ENCODE results near the gene CLCA2.

CLCA2 gene, protein sequence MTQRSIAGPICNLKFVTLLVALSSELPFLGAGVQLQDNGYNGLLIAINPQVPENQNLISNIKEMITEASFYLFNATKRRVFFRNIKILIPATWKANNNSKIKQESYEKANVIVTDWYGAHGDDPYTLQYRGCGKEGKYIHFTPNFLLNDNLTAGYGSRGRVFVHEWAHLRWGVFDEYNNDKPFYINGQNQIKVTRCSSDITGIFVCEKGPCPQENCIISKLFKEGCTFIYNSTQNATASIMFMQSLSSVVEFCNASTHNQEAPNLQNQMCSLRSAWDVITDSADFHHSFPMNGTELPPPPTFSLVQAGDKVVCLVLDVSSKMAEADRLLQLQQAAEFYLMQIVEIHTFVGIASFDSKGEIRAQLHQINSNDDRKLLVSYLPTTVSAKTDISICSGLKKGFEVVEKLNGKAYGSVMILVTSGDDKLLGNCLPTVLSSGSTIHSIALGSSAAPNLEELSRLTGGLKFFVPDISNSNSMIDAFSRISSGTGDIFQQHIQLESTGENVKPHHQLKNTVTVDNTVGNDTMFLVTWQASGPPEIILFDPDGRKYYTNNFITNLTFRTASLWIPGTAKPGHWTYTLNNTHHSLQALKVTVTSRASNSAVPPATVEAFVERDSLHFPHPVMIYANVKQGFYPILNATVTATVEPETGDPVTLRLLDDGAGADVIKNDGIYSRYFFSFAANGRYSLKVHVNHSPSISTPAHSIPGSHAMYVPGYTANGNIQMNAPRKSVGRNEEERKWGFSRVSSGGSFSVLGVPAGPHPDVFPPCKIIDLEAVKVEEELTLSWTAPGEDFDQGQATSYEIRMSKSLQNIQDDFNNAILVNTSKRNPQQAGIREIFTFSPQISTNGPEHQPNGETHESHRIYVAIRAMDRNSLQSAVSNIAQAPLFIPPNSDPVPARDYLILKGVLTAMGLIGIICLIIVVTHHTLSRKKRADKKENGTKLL

DNA sequence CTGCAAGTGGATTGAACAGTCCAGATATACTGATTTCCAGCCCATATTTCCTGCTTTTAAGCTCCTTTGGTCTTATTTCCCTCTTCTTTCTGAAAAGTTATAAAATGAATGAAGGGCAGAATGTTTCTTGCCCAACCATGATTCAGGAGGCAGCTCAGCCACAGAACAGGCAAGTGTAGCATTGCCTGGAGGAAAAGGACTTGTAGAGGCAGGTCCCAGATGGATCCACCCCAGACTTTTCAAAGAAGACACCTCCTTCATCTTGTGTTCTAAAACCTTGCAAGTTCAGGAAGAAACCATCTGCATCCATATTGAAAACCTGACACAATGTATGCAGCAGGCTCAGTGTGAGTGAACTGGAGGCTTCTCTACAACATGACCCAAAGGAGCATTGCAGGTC lies at the start of gene CLCA2:
Gene CLCA2 (plus strand): TSS at position 299 of the 400 bp plus-strand sequence. CDS start 77 bp downstream, at position 376.
- DNase-seq: no peak

DNA sequence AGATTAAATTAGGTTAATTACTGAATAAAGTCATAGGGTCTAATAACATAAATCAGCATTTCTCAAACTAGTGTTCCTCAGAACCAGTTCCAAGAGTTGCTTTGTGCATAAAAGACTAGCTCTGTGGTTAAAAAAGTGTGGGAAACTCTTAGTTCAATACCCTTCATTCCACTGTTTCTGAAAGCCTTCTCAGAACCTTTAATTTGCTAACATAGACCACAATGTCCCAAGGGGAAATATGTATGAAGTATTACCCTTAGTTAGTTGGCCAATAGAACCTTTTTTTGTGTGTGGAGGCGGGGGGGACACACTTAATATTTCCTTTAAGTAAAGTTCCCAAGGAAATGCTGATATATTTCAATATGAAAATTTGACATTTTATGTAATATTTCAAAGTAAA lies 48.3 kb upstream of the CLCA2 start:
- no peak for DNase-seq

DNA sequence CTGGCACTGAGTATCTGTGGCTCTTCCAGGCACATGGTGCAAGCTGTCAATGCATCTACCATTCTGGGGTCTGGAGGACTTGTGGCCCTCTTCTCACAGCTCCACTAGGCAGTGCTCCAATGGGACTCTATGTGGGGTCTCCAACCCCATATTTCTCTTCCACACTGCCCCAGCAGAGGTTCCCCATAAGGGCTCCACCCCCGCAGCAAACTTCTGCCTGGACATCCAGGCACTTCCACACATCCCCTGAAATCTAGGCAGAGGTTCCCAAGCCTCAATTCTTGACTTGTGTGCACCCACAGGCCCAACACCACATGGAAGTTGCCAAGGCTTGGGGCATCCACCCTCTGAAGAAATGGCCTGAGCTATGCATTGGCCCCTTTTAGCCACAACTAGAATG lies 46.6 kb upstream of the CLCA2 start:
- DNase-seq: no peak

DNA sequence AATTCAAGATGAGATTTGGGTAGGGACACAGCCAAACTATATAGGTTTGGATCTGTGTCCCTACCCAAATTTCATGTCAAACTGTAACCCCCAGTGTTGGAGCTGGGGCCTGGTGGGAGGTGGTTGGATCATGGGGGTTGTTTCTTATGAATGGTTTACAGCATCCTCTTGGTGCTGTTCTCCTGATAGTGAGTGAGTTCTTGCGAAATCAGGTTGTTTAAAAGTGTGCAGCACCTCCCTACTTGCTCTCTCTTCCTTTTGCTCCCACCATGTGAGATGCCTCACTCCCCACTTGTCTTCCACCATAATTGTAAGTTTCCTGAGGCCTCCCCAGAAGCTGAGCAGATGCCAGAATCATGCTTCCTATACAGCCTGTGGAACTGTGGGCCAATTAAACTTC lies 45.2 kb upstream of the CLCA2 start:
- no peak for DNase-seq

DNA sequence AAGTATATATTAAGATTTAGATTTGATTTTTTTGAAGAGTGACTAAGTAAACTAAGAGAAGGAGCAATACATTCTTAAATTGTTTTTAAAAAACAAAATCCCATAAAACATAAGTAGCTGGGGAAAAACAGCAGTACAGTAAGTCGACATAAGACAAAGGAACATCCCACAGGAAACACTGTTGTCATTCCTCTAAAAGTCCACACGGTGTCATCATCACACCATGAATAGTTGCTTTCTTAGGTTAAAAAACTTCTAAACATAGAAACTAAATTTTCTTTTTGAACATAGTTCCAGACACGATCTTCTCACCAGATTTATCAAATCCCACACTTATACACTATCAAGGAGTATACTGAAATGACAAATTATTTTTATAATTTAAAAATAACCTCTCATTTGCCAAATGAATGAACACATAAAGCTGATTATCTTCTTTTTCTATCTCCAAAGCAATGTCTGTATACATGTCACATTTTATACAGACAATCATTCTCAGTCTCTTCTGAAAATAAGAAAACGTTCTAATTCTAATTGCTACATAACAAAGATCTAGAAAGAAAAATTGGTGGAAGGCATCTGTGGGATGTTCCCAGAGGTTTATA lies 43.6 kb upstream of the CLCA2 start:
- DNase-seq: no peak

DNA sequence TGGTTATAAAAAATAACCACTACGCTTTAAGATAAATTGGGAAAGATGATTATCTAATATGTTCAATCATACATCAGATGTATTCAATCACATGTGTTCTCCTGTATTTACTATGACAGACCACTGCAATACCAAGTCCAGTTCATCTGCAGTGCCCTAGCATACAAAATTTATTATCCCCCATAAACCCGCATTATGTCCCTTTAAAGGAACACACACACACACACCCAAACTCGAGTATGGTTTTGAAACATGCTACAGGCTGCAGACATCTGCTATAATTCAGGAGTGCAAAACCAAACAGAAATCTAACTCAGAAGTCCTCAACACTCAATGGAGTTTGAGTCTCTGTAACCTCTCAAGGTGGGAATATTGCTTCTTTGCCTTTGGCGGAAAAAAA lies 42.7 kb upstream of the CLCA2 start:
- no peak for DNase-seq

DNA sequence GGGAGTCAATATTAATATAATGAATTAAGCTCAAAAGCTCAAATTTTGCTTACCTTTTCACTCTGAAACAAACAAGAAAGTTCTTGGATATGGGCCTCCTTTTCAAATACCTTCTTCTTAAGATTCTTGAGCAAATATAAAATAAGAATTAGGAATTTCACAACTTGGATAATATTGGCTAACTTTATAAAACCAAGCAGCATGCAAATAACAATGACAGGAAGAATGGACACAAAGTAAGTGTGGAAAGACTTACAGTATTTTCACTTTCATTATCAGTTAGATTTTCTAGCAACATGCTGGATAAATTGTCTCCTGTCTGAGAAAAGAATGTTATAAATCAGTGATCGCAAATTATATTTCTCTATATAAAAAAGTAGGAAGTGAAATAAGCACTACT lies 41.1 kb upstream of the CLCA2 start:
- no peak for DNase-seq

DNA sequence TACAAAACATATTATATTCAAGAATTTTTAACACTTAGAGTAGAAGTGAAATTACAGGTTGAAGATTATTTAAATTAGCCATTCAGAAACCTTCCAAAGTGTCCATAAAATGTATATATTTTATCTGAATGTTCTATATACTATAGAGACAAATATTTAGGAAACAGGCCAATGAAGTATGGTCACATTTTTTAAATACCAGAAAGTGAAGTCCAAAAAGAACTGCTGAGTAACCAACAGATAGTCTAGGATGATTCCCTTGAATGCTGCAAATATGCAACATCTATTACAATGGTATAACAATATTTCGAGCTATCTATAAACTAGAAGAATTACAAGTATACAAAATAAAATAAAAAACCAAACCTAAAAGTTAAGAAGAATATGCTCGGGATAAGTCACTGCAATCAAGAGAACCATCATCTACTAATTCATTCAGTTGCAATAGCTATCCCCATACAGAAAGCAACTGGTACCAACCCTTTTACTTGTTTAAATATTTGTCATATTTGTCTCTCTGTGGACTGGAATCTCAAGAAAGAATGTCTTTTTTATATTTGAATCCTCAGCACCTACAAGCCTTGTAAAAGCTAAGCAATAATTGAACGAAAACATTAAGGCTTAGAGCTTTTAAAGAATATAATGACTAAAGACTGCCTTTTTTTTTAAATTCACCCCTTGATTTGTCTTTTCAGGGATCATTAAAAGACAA lies 35.9 kb upstream of the CLCA2 start:
- no peak for DNase-seq

DNA sequence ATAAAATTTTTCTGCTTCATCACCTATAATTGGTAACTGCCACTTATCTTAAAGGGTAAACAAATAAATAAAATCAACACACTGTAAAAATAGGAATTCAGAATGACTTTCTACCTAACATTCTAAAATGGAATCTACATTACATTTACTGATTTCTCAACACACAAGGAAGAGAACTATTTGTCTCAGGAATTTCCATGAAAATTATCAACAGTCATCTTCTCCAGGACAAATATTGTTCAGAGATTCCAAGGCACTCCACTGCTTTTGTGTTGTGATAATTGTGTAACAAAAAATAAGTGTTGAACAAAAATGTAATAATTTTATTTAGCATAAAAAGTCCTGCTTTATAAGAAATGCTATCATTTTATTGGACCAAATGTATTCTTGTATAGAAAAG lies 35.2 kb upstream of the CLCA2 start:
- no peak for DNase-seq

DNA sequence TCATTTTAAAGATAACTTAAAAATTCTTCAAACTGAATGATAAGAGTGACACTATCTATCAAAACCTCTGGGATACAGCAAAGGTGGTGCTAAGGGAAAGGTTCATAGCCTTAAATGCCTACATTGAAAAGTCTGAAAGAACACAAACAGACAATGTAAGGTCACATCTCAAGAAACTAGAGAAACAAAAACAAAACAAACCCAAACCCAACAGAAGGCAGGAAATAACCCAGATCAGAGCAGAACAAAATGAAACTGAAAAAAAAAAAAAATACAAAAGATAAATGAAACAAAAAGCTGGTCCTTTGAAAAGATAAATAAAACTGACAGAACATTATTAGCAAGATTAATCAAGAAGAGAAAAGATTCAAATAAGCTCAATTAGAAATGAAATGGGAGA lies 34.7 kb upstream of the CLCA2 start:
- DNase-seq: no peak

DNA sequence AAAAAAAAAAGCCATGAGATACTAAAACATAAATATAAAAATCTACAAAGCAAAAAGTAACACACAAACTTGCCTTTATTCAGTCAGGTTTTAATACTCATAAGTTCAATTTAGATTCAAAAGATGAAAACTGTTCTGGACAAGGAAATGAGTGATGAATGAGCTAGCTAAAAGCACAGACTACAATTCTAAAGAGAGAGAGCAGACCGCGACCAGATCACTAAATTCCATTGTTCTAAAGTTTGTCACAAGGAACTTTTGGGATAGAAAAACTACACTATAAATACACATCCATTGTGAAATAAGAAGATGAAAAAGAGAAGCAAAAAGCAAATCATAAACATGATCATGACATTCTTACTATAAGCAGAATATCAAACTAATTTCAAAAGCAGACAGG lies 29.6 kb upstream of the CLCA2 start:
- DNase-seq: no peak

DNA sequence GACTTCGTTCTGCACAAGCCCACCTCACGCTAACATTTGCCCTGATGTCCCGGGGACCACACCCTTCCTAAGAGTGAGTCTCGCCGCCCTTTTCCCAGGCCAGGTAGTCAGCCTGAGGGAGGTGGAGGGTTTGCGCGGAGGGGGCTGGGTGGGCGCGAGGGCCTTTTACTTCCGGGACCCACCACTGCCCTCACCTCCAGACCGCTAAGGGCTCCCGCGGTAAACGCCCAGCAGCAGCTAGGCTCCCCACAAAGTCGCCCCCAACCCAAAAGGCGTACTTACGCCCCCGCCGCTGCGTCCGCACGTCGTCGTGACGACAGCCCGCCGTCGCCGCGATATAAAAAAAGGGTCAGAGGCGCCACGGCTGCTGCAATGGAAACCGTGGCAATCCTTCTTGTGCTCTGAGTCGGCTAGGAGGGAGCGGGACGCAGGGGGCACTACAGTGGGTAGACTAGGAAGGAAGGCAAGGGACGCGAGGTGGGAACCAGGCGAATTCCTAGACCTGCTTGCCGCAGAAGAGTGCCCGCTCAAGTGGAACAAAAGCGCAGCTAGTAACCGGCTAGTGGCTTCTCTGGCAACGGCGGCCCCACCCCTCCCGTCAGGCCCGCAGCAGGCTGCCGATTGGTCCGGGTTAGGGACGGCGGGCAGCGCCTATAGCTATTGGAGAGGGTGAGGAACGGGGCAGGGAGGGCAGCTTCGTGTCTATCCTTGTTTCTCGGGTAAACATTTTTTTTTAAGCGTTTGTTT lies 28.0 kb upstream of the CLCA2 start, which contains the start of gene ODF2L:
Gene ODF2L (minus strand): TSS at position 573 of the 747 bp plus-strand sequence. CDS start 9,296 bp downstream, outside the sequence.
- DNase-seq: peak; percentile 81

DNA sequence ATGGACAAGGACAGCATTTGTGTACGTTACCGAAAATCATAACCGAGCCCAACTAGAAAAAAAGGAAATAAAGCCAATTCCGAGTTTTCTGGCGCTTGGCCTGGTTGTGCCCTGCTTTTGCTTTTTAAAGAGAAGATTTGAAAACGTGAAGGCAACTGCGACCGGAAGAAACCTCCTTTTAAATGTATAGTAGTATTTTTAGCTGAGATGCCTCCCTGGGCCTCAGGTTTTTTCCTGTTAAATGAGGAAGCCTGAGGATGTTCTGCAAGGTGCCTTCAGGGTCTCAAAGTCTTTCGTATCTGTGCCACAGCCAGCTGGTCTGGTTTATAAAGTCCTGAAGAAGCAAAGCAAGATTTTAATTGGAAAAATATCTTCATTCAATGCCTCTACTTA lies 27.5 kb upstream of the CLCA2 start:
- DNase-seq: no peak

DNA sequence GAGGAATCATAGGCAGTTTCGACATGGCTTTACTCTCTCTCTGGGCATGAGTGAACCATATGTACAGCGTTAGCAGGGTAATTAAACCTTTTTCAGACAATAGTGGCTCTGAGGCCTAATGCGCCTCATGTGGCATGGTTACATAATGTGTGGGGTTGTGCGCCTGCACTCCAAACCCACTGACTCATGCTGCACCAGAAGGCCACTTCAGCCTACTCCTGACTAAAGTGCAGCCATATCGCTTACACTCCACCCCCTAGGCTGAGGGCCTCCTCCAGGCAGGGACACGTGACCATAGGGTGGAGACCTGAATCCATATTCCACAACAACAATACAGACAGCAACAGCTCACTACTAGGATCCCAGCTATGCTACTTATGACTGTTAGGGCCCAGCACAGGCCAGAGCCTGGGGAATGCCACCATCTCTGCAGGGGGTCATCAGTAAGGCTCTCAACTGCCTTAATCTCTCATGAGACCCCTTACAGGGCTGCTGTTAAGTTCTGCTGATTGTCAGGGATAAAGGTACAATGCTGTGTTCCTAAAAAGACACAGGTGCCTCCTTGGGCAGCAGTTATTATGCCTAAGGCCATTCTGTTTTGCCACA lies 14.5 kb upstream of the CLCA2 start:
- no peak for DNase-seq

DNA sequence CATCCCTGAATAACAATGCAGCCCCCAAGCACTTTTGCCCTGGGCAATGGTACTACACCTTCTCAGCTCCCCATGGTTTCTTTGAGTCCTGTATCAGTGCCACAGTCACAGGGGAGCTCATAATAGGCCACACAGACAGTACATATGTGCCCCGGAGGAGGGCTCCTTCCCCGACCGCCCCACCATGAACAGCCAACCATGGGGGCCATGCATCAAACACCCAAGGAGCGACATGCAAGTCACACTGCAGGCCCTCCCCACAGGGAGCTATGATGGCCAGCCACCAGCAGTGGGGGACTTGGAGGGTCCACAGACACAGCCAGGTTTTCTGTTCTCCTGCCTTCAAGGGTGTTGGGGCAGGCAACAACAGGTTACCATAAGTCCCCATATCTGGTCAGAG lies 13.1 kb upstream of the CLCA2 start:
- no peak for DNase-seq

DNA sequence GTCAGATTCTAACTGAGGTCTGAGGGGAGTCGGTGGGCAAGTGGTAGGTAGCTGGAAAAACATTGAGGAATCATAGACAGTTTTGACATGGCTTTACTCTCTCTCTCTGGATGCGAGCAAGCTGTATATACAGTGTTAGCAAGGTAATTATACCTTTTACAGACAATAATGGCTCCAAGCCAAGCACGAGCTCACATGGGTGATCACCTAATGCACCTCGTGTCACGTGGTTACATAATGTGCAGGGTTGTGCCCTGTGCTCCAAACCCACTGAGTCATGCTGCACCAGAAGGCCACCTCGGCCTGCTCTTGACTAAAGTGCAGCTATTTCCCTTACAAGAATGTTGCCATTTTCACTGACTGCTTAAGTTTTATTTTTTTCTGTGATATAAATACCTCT lies 7.6 kb upstream of the CLCA2 start:
- DNase-seq: no peak

DNA sequence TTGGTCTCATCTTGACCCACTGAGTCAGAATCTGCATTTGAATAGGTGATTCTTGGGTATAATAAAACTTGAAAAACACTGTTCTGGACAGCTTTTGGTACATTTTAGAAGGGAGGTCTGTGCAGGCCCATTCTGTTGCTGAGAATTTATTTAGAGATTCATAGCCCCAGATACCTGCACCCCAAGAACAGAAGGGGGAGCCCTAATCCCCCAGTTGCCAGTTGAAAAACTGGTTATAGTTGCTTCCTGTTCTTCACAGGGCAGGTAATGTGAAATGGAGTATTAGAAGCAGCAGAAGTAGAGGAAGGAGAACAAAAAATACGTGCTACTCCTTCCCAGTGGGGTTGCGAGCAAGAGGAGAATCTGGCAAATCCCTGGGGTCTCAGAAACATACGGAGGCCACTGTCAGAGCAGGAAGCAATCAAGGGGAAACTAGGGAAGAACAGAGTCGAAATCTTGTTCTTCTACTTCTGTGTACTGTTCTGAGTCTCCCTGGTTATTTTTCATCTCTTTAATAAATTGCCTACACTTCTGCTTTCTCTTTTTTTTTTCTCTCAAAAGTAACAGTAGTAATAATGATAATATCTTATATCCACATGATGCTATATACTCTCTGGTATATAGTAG lies 4.6 kb upstream of the CLCA2 start:
- DNase-seq: peak in 1 of 2 experiments; percentile 11

DNA sequence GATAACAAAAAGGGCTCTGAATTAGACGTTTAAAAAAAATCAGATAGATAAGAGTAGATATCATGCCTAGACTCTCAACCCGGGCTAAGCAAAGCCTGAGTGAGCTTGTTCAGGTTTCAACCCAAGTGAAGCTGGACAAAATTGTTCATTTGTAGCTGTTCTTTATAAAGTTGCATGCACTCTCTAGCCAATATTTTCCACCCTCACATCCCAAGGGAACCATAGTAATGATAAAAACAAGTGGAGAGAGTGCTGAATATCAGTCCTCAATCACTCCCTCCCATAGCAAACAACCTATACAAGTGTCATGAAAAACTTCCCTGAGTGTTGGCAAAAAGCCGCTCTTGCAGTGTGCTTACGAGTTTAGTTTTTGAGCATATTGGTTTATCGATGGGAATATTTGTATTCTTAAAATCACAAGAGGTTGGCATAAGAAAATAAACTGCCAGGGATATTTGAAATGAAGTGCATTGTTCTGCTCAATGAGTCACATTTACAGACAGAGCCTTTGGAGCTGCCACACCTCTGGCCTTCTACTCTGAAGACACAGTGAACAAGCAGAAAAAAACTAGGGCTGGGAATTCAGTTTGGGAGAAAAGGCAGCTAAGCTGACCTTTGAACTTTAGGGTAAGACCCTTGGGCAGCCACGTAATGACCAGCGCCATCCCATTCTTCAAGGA lies 2.2 kb upstream of the CLCA2 start:
- no peak for DNase-seq

DNA sequence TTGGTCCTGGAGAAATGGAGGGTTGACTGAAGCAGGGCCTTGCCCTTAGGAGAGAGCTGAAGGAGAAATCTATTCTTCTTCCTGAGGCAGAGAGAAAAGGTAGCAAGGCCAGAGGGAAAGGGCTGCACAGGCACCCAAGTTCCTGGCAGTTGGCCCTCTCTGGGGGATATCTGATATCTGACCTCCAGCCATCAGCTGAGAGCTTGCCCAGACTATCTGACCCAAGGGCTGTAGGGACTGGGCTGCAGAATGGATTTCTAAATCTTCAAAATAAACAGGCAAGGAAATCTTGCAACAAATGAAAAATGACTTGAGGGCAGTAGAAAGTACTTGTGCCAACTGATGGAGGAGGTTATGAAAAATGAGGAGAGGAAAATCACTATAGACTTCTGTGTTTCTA lies 498 bp upstream of the CLCA2 start:
- no peak for DNase-seq

DNA sequence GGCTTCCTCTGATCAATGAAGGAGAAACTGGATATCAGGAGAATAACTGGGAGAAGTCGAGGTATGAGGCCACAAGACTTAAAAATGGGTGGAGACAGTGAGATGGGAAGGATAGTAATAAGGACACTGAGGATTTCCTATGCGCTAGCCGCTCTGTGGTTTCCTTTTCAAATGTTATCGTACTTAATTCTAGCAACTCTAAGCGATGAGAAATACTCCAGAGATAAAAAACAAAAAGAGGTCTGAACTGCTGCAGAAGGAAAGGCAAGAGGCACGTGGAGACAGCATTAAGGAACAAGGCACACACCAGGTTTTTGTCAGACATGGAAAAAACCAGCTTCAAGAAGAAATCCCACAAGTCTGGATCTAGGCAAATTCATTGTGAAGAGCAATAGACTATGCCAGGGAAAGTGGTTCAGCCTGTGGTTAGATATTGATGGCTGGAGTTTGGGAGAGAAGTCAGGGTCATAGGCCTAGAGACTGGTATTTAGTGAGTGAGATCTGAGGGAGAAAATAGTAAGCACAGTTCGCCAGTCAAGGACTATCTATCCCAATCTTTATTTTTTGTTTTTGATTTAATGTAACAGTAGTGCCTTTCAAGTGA lies 5.3 kb downstream of the CLCA2 start:
- DNase-seq: no peak

All from activated CD4-positive, alpha-beta T cell treated with anti-CD3 and anti-CD28 coated beads, Interleukin-2, amount 50 U/mL, for 4 hours (primary cell).